ENCODE results near the gene PIN1.

DNA sequence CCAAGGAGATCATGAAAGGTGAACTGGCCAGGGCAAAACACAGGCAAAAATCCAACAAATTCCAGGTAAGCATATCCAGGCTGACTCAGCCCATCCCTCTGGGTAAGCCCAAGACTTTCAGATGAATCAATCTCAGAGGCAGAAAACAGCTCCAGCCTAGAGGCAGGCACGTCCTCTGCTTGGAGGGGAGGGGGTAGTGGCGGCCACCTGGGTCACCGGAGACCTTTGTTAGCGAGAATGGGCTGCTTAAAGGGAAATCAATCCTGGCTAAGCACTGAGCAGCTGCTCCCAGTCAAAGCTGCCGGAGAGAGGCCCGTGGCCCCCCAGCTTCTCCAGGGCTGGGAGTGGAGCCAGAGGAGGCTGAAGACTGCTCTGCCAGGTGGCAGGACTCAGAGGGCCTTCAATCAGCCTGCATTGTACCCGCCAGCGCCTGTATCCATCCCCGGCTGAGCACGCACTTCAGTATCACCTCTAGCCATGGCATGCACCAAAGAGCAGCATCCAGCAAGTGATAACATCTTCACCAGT is 48.2 kb downstream of the PIN1 start:
- no peak for TF ChIP-seq CTCF (IDR thresholded peaks at IDR 0.05; ENCODE audit: low read depth, low read length)
- TF ChIP-seq, protein P1, sequence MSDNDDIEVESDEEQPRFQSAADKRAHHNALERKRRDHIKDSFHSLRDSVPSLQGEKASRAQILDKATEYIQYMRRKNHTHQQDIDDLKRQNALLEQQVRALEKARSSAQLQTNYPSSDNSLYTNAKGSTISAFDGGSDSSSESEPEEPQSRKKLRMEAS (IDR thresholded peaks at IDR 0.05; ENCODE audit: low read depth, low read length) = no peak

Measured in NB4 (cell line).